Measurements from ENCODE around the gene ROBO1. TPM values are rescaled to one million over a fixed set of nuclear protein-coding genes. Genes with fewer than 3 reads are reported as not detected.

The ROBO1 gene
- polyA plus RNA-seq, 2 donors = 4.7 to 12.0 TPM

DNA sequence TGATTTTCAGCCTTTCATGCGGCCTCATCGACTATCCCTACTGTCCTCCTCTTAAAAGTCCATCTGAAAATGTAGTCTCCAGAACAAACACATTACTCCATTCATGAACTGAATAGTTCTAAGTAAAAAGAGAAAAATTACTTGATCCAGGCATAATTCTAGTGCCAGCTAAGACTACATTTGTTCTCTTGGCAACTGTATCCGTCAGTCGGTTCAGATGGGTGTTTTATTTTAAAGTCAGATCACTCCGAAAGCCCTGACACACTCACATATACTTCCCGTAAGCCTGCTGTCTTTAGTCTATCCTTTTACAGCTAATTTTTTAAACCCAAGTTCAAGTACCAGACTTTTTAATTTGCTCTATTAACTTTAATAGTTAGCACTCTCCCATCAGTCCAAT, 1102.7 kb downstream of the ROBO1 start:
- Histone ChIP-seq H3K36me3 (ENCODE audit: control insufficient read depth in 2 of 2, insufficient read depth in 2 of 2, low read length in 1 of 2) (no peaks in the 10 kb centered on the region), H3K4me1 (ENCODE audit: control insufficient read depth in 2 of 2, insufficient read depth in 2 of 2, low read length in 1 of 2) (no peaks in the 10 kb centered on the region), H3K9me3 (ENCODE audit: control insufficient read depth in 2 of 2, insufficient read depth in 1 of 2, low read depth in 1 of 2, low read length in 1 of 2) (no peaks in the 10 kb centered on the region), H3K4me3 (ENCODE audit: low read depth in 1 of 2, low read length in 2 of 2) (no peak overlapping the region), H3K27ac (ENCODE audit: low read depth in 2 of 2, low read length in 1 of 2) (no peak overlapping the region), H3K27me3 (ENCODE audit: control insufficient read depth in 1 of 2, insufficient read depth in 2 of 2, low read length in 2 of 2) (no peaks in the 10 kb centered on the region)
- WGBS, 2 donors = 86 to 88% methylated on average over 6 of the region's 6 CpGs

DNA sequence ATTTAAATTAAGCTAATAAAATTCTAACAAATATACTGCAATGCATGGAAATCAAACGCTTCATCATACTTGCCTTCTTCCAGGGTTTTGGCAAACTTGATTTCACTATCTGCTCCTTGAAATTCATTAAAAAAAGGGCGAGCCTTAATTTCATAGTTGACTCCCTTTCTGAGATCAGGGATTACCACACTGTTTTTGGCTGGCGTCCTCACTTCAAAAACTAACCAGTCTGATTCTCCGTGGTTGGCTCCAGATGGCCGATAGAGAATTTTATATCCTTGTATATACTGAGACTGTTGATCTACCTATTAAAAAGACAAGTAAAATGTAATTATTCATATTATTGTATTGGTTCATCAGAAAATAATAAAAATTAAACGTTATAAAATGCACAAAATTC, 1106.8 kb downstream of the ROBO1 start:
- no peaks in the 10 kb centered on the region for H3K9me3 ChIP-seq (ENCODE audit: control insufficient read depth in 2 of 2, insufficient read depth in 1 of 2, low read depth in 1 of 2, low read length in 1 of 2)
- WGBS, 2 donors = 51 to 54% methylated on average over 6 of the region's 6 CpGs
- no peaks in the 10 kb centered on the region for H3K27me3 ChIP-seq (ENCODE audit: control insufficient read depth in 1 of 2, insufficient read depth in 2 of 2, low read length in 2 of 2)
- H3K27ac ChIP-seq (ENCODE audit: low read depth in 2 of 2, low read length in 1 of 2) = no peak overlapping the region
- no peak overlapping the region for H3K4me3 ChIP-seq (ENCODE audit: low read depth in 1 of 2, low read length in 2 of 2)
- H3K36me3 ChIP-seq (ENCODE audit: control insufficient read depth in 2 of 2, insufficient read depth in 2 of 2, low read length in 1 of 2) = peaks cover 0 to 3% of the 10 kb centered on the region in 2 donors
- H3K4me1 ChIP-seq (ENCODE audit: control insufficient read depth in 2 of 2, insufficient read depth in 2 of 2, low read length in 1 of 2) = no peaks in the 10 kb centered on the region

DNA sequence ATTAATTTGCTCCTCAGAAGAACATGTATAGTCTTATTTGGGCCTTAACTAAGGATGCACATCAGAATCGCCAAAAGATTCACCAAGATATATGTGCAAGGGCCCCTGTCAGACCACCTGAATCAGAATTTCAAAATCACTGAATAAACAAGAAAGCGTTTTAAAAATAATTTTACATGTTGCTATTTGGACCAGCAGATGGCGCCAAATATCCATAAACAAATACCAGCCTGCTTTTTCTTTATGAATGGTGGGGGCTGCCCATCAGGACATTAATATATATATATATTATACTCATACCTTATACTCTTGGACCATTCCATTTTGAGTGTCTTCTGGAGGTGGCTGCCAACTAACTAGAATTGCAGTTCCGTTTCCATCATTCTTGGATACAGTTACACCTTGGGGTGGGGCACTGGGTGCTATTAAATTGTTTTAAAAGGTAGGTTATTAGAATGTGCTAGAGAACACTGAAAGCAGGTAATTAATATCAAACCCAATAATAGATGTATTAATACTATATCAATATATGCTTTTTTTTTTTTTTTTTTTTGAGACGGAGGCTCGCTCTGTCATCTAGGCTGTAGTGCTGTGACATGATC, 1108.3 kb downstream of the ROBO1 start:
- H3K9me3 ChIP-seq (ENCODE audit: control insufficient read depth in 2 of 2, insufficient read depth in 1 of 2, low read depth in 1 of 2, low read length in 1 of 2) = no peaks in the 10 kb centered on the region
- H3K4me1 ChIP-seq (ENCODE audit: control insufficient read depth in 2 of 2, insufficient read depth in 2 of 2, low read length in 1 of 2) = no peaks in the 10 kb centered on the region
- H3K36me3 ChIP-seq (ENCODE audit: control insufficient read depth in 2 of 2, insufficient read depth in 2 of 2, low read length in 1 of 2) = peaks cover 0 to 3% of the 10 kb centered on the region in 2 donors
- 49% methylated on average over 6 of the region's 6 CpGs for WGBS, 2 donors
- no peaks in the 10 kb centered on the region for H3K27me3 ChIP-seq (ENCODE audit: control insufficient read depth in 1 of 2, insufficient read depth in 2 of 2, low read length in 2 of 2)
- H3K27ac ChIP-seq (ENCODE audit: low read depth in 2 of 2, low read length in 1 of 2) = no peak overlapping the region
- no peak overlapping the region for H3K4me3 ChIP-seq (ENCODE audit: low read depth in 1 of 2, low read length in 2 of 2)

DNA sequence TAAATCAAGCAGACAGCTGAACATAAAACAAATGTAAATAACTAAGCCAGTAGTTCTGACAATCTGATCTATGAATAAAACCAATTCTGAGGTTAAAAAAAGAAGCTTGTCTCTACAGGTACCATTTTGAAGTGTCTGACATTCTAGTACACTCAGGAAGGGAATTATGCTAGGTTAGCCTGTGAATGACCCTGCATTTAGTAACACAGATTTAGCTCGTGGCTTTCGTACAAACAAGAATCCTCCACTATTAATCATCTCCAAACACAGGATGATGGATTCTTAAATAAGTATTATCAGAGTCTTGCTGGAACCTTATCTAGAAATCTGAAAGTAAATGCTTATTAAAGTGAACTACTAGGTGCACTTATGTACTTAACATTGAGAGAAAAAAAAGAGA, 1120.1 kb downstream of the ROBO1 start:
- WGBS, 2 donors = 19 to 22% methylated on average over 2 of the region's 2 CpGs
- H3K4me3 ChIP-seq (ENCODE audit: low read depth in 1 of 2, low read length in 2 of 2) = no peak overlapping the region

DNA sequence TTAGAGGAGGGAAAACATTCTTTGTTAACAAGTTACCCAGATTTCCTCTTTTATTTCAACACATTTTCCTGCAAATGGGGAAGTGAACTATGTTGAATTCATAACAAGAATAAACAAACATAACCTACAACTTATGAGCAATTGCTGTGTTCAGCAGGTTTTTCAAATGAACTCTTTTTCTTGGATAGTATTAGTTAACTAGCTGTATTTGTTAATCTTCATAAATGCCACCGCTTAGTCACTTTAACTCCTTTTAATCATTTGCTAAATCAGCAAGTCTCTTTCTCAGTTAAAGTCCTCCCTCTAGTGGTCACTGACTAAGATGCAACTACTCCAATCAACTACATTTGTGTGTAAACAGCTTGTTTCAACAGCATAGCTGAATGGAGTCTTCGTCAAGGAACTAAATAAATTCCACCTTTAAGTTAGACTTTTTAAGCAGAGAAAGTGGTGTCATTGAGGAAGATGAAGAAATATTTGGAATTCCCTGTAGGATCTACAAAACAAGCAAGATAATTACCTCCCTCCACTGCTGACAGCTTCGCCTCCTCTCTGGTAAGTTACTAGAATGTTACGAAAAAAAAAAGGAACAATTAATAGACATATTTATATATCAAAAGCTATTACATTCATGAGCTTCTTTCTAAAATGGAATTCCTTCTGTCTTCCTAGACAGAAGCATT, 1122.0 kb downstream of the ROBO1 start:
- no peaks in the 10 kb centered on the region for H3K36me3 ChIP-seq (ENCODE audit: control insufficient read depth in 2 of 2, insufficient read depth in 2 of 2, low read length in 1 of 2)
- H3K27me3 ChIP-seq (ENCODE audit: control insufficient read depth in 1 of 2, insufficient read depth in 2 of 2, low read length in 2 of 2) = no peaks in the 10 kb centered on the region
- WGBS, 2 donors = 49 to 51% methylated on average over 4 of the region's 4 CpGs
- no peaks in the 10 kb centered on the region for H3K4me1 ChIP-seq (ENCODE audit: control insufficient read depth in 2 of 2, insufficient read depth in 2 of 2, low read length in 1 of 2)
- H3K27ac ChIP-seq (ENCODE audit: low read depth in 2 of 2, low read length in 1 of 2) = no peak overlapping the region
- no peaks in the 10 kb centered on the region for H3K9me3 ChIP-seq (ENCODE audit: control insufficient read depth in 2 of 2, insufficient read depth in 1 of 2, low read depth in 1 of 2, low read length in 1 of 2)
- no peak overlapping the region for H3K4me3 ChIP-seq (ENCODE audit: low read depth in 1 of 2, low read length in 2 of 2)

More for the DNA sequence above, 1120.1 kb downstream of the ROBO1 start:
- Histone ChIP-seq H3K27ac (ENCODE audit: low read depth in 2 of 2, low read length in 1 of 2) (no peak overlapping the region), H3K4me1 (ENCODE audit: control insufficient read depth in 2 of 2, insufficient read depth in 2 of 2, low read length in 1 of 2) (no peaks in the 10 kb centered on the region), H3K27me3 (ENCODE audit: control insufficient read depth in 1 of 2, insufficient read depth in 2 of 2, low read length in 2 of 2) (no peaks in the 10 kb centered on the region), H3K9me3 (ENCODE audit: control insufficient read depth in 2 of 2, insufficient read depth in 1 of 2, low read depth in 1 of 2, low read length in 1 of 2) (no peaks in the 10 kb centered on the region), H3K36me3 (ENCODE audit: control insufficient read depth in 2 of 2, insufficient read depth in 2 of 2, low read length in 1 of 2) (no peaks in the 10 kb centered on the region)

- H3K4me3 ChIP-seq (ENCODE audit: low read depth in 1 of 2, low read length in 2 of 2) = no peak overlapping the region
- no peaks in the 10 kb centered on the region for H3K4me1 ChIP-seq (ENCODE audit: control insufficient read depth in 2 of 2, insufficient read depth in 2 of 2, low read length in 1 of 2)
- 23% methylated on average over 1 of the region's 1 CpG for WGBS, 2 donors
- H3K36me3 ChIP-seq (ENCODE audit: control insufficient read depth in 2 of 2, insufficient read depth in 2 of 2, low read length in 1 of 2) = no peaks in the 10 kb centered on the region
- no peak overlapping the region for H3K27ac ChIP-seq (ENCODE audit: low read depth in 2 of 2, low read length in 1 of 2)
- H3K9me3 ChIP-seq (ENCODE audit: control insufficient read depth in 2 of 2, insufficient read depth in 1 of 2, low read depth in 1 of 2, low read length in 1 of 2) = no peaks in the 10 kb centered on the region
- H3K27me3 ChIP-seq (ENCODE audit: control insufficient read depth in 1 of 2, insufficient read depth in 2 of 2, low read length in 2 of 2) = no peaks in the 10 kb centered on the region
Measured at GRCh38 chr3:78644847-78645246, 1123.0 kb downstream of the ROBO1 start.

GRCh38 chr3:78642226-78643035, 1125.4 kb downstream of the ROBO1 start:
- Histone ChIP-seq H3K27ac (ENCODE audit: low read depth in 2 of 2, low read length in 1 of 2) (no peak overlapping the region), H3K9me3 (ENCODE audit: control insufficient read depth in 2 of 2, insufficient read depth in 1 of 2, low read depth in 1 of 2, low read length in 1 of 2) (no peaks in the 10 kb centered on the region), H3K36me3 (ENCODE audit: control insufficient read depth in 2 of 2, insufficient read depth in 2 of 2, low read length in 1 of 2) (peaks cover 0 to 2% of the 10 kb centered on the region in 2 donors), H3K4me3 (ENCODE audit: low read depth in 1 of 2, low read length in 2 of 2) (no peak overlapping the region), H3K4me1 (ENCODE audit: control insufficient read depth in 2 of 2, insufficient read depth in 2 of 2, low read length in 1 of 2) (no peaks in the 10 kb centered on the region), H3K27me3 (ENCODE audit: control insufficient read depth in 1 of 2, insufficient read depth in 2 of 2, low read length in 2 of 2) (no peaks in the 10 kb centered on the region)
- WGBS, 2 donors = 48 to 50% methylated on average over 3 of the region's 3 CpGs

DNA sequence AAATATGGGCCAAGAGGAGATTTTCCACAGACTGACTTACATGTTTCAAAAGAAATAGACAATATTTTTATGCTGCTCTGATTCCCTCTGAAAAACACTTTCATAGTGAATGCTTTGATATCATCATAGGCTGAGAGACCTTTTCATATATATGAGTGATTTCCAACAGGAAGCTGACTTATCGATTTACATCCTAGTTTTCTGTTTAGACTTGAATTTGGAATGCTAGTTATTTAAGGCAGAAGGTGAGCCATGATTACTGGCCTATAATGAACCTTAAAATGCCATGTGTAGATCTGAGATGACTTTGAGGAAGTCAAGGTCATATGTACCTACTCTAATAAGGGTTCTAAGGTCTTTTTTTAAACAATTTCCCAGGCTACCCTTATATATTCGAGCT, 1126.1 kb downstream of the ROBO1 start:
- Histone ChIP-seq H3K9me3 (ENCODE audit: control insufficient read depth in 2 of 2, insufficient read depth in 1 of 2, low read depth in 1 of 2, low read length in 1 of 2) (no peaks in the 10 kb centered on the region), H3K36me3 (ENCODE audit: control insufficient read depth in 2 of 2, insufficient read depth in 2 of 2, low read length in 1 of 2) (peaks cover 0 to 2% of the 10 kb centered on the region in 2 donors), H3K27ac (ENCODE audit: low read depth in 2 of 2, low read length in 1 of 2) (no peak overlapping the region), H3K27me3 (ENCODE audit: control insufficient read depth in 1 of 2, insufficient read depth in 2 of 2, low read length in 2 of 2) (no peaks in the 10 kb centered on the region), H3K4me1 (ENCODE audit: control insufficient read depth in 2 of 2, insufficient read depth in 2 of 2, low read length in 1 of 2) (no peaks in the 10 kb centered on the region), H3K4me3 (ENCODE audit: low read depth in 1 of 2, low read length in 2 of 2) (no peak overlapping the region)
- 62 to 70% methylated on average over 2 of the region's 2 CpGs for WGBS, 2 donors

DNA sequence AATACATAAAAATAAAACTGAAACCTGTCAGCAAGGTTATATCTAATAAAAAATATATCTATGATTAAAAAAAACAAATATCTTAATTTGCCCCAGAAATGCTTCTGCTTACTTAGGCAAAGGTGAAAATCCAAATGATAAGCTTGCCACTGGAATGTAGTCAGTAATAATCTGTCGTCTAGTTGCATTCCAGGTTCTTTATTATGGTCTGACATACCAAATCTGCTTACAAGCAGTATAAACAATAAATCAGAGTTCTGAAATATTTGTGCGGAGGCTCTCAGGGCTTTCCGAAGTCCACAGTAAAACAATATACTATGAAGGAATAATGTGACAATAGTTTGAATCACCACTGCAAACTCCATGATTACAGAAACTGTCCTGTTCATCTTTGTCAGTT, 1133.5 kb downstream of the ROBO1 start:
- WGBS, 2 donors = 53 to 65% methylated on average over 3 of the region's 3 CpGs
- H3K9me3 ChIP-seq (ENCODE audit: control insufficient read depth in 2 of 2, insufficient read depth in 1 of 2, low read depth in 1 of 2, low read length in 1 of 2) = no peaks in the 10 kb centered on the region
- no peak overlapping the region for H3K27ac ChIP-seq (ENCODE audit: low read depth in 2 of 2, low read length in 1 of 2)
- no peaks in the 10 kb centered on the region for H3K36me3 ChIP-seq (ENCODE audit: control insufficient read depth in 2 of 2, insufficient read depth in 2 of 2, low read length in 1 of 2)
- no peak overlapping the region for H3K4me3 ChIP-seq (ENCODE audit: low read depth in 1 of 2, low read length in 2 of 2)
- no peaks in the 10 kb centered on the region for H3K27me3 ChIP-seq (ENCODE audit: control insufficient read depth in 1 of 2, insufficient read depth in 2 of 2, low read length in 2 of 2)
- no peaks in the 10 kb centered on the region for H3K4me1 ChIP-seq (ENCODE audit: control insufficient read depth in 2 of 2, insufficient read depth in 2 of 2, low read length in 1 of 2)

All from esophagus (tissue), 2 donors.